IMR-90 (cell line): ENCODE results near the gene FER1L5. TPM values are rescaled to one million over a fixed set of nuclear protein-coding genes. Genes with fewer than 3 reads are reported as not detected.
A peak's percentile ranks its signal among the peaks of the same experiment; 100 is the strongest.

Experiments
- ATAC-seq: fragments of 200-7000 bp; cut with Tn5 transposase; 2 replicates; pipeline ENCODE4 v1.9.1; 2020; ENCODE audit warnings: low read depth, mild to moderate bottlenecking, moderate library complexity
- BruUV-seq: library from RNA; stranded (reverse); fragments of 400-500 nt; replicated peaks from 2 replicates; lab custom pipeline; 2021; lab: Mats Ljungman, UMichigan
- CTCF ChIA-PET: fragments of 300-600 bp; formaldehyde crosslinking; extraction: SDS; loops from one replicate; lab custom pipeline; 2021; ENCODE audit warnings: antibody characterized with exemption; lab: Yijun Ruan, JAX
- POLR2A ChIA-PET: fragments of 300-600 bp; sonication (Branson Sonifier 250); formaldehyde crosslinking; loops from one replicate; lab custom pipeline; 2022; ENCODE audit warnings: antibody characterized with exemption; ENCODE audit not compliant: unreplicated experiment; lab: Charles Lee
- DNase-seq: peaks from one replicate; pipeline ENCODE4 v3.0.0; 2013
- H2AFZ ChIP-seq: replicated peaks from 2 replicates; pipeline ENCODE3; 2013; ENCODE audit warnings: low read length, mild to moderate bottlenecking; ENCODE audit not compliant: poor library complexity
- H2AK5ac ChIP-seq: 2 replicates; pipeline ENCODE4 v1.6.1; 2013; ENCODE audit warnings: low read depth, low read length, inconsistent platforms
- H2AK9ac ChIP-seq: replicated peaks from 2 replicates; pipeline ENCODE3; 2013; ENCODE audit warnings: mild to moderate bottlenecking, low read depth, low read length, moderate library complexity; ENCODE audit not compliant: poor library complexity
- H2BK120ac ChIP-seq: 2 replicates; pipeline ENCODE4 v1.6.1; 2013; ENCODE audit warnings: low read depth, low read length, inconsistent platforms
- H2BK15ac ChIP-seq: 3 replicates; pipeline ENCODE4 v1.6.1; 2013; ENCODE audit warnings: low read depth, low read length, inconsistent platforms
- H2BK20ac ChIP-seq: 2 replicates; pipeline ENCODE4 v1.6.1; 2013; ENCODE audit warnings: low read depth, mild to moderate bottlenecking, inconsistent platforms, low read length, moderate library complexity
- H2BK5ac ChIP-seq: 2 replicates; pipeline ENCODE4 v1.6.1; 2013; ENCODE audit warnings: mild to moderate bottlenecking, low read depth, low read length, inconsistent platforms; ENCODE audit not compliant: poor library complexity, severe bottlenecking
- H3K14ac ChIP-seq: replicated peaks from 2 replicates; pipeline ENCODE4 v1.6.1; 2013; ENCODE audit warnings: low read depth, low read length, inconsistent platforms
- H3K18ac ChIP-seq: 2 replicates; pipeline ENCODE4 v1.6.1; 2013; ENCODE audit warnings: low read depth, low read length, control low read depth
- H3K23ac ChIP-seq: 2 replicates; pipeline ENCODE4 v1.6.1; 2013; ENCODE audit warnings: low read depth, low read length, inconsistent platforms
- H3K27ac ChIP-seq: 2 replicates; pipeline ENCODE4 v1.5.1; 2013; ENCODE audit warnings: mild to moderate bottlenecking, control low read depth, low read length; ENCODE audit not compliant: insufficient read depth
- H3K27me3 ChIP-seq: 2 replicates; pipeline ENCODE4 v1.6.1; 2013; ENCODE audit warnings: low read length; ENCODE audit not compliant: control insufficient read depth, insufficient read depth
- H3K36me3 ChIP-seq: 2 replicates; pipeline ENCODE4 v1.6.1; 2013; ENCODE audit warnings: low read length, mixed read lengths; ENCODE audit not compliant: control insufficient read depth, insufficient read depth
- H3K4ac ChIP-seq: 2 replicates; pipeline ENCODE4 v1.6.1; 2013; ENCODE audit warnings: low read depth, low read length, inconsistent platforms
- H3K4me1 ChIP-seq: 2 replicates; pipeline ENCODE4 v1.6.1; 2013; ENCODE audit warnings: low read length, mixed read lengths; ENCODE audit not compliant: control insufficient read depth, insufficient read depth
- H3K4me2 ChIP-seq: 2 replicates; pipeline ENCODE4 v1.6.1; 2013; ENCODE audit warnings: low read depth, mild to moderate bottlenecking, control low read depth, low read length, moderate library complexity
- H3K4me3 ChIP-seq: 2 replicates; pipeline ENCODE4 v1.5.1; 2013; ENCODE audit warnings: low read depth, mild to moderate bottlenecking, control low read depth, low read length, moderate library complexity; ENCODE audit not compliant: insufficient read depth
- H3K56ac ChIP-seq: 2 replicates; pipeline ENCODE4 v1.6.1; 2013; ENCODE audit warnings: low read length, inconsistent platforms; ENCODE audit not compliant: insufficient read depth; ENCODE audit errors: extremely low read depth
- H3K79me1 ChIP-seq, 2 experiments: 2 replicates each; pipeline ENCODE4 v1.6.1; 2013; ENCODE audit warnings: low read length in 2 of 2, inconsistent platforms in 1 of 2, low read depth in 1 of 2
- H3K9ac ChIP-seq: 2 replicates; pipeline ENCODE4 v1.6.1; 2013; ENCODE audit warnings: low read depth, low read length, control low read depth
- H3K9me1 ChIP-seq: 2 replicates; pipeline ENCODE4 v1.6.1; 2013; ENCODE audit warnings: low read length, inconsistent platforms; ENCODE audit not compliant: insufficient read depth
- H3K9me3 ChIP-seq: 2 replicates; pipeline ENCODE4 v1.6.1; 2013; ENCODE audit warnings: low read length; ENCODE audit not compliant: control insufficient read depth, insufficient read depth
- H4K20me1 ChIP-seq: 2 replicates; pipeline ENCODE4 v1.6.1; 2013; ENCODE audit warnings: low read length, inconsistent platforms; ENCODE audit not compliant: insufficient read depth
- H4K5ac ChIP-seq: 2 replicates; pipeline ENCODE4 v1.6.1; 2013; ENCODE audit warnings: mild to moderate bottlenecking, low read depth, low read length, control low read depth
- H4K8ac ChIP-seq, 2 experiments: 2 replicates each; pipeline ENCODE4 v1.6.1; 2013; ENCODE audit warnings: low read depth in 2 of 2, low read length in 2 of 2, control low read depth in 1 of 2, inconsistent platforms in 1 of 2
- H4K91ac ChIP-seq: 2 replicates; pipeline ENCODE4 v1.6.1; 2013; ENCODE audit warnings: low read depth, low read length, inconsistent platforms; ENCODE audit not compliant: insufficient read depth
- BHLHE40 ChIP-seq: fragments of 150-350 bp; IDR thresholded peaks from 2 replicates; pipeline ENCODE4 v1.6.1; 2016; ENCODE audit warnings: mild to moderate bottlenecking, low read depth, low read length
- CEBPB ChIP-seq: IDR thresholded peaks from 2 replicates; pipeline ENCODE4 v1.6.1; 2012; ENCODE audit warnings: low read depth, low read length, improper control_type of control experiment
- CHD1 ChIP-seq: IDR thresholded peaks from 2 replicates; pipeline ENCODE4 v1.6.1; 2012; ENCODE audit warnings: low read depth, low read length, improper control_type of control experiment
- CTCF ChIP-seq: conservative IDR thresholded peaks from 2 replicates; pipeline ENCODE4 v1.5.1; 2012; ENCODE audit warnings: mild to moderate bottlenecking, low read depth, low read length, improper control_type of control experiment
- ELK1 ChIP-seq: fragments of 150-350 bp; IDR thresholded peaks from 2 replicates; pipeline ENCODE4 v1.6.1; 2016; ENCODE audit warnings: low read depth, mild to moderate bottlenecking, low read length, moderate library complexity, borderline replicate concordance
- FOS ChIP-seq: fragments of 150-350 bp; IDR thresholded peaks from 2 replicates; pipeline ENCODE4 v1.6.1; 2016; ENCODE audit warnings: low read depth, low read length
- MXI1 ChIP-seq: IDR thresholded peaks from 2 replicates; pipeline ENCODE4 v1.6.1; 2012; ENCODE audit warnings: low read depth, mild to moderate bottlenecking, low read length, moderate library complexity, borderline replicate concordance
- POLR2A ChIP-seq: IDR thresholded peaks from 2 replicates; pipeline ENCODE4 v1.6.1; 2012; ENCODE audit warnings: mild to moderate bottlenecking, low read depth, low read length
- RAD21 ChIP-seq: IDR thresholded peaks from 2 replicates; pipeline ENCODE4 v1.6.1; 2012; ENCODE audit warnings: low read length, improper control_type of control experiment
- RCOR1 ChIP-seq: IDR thresholded peaks from 2 replicates; pipeline ENCODE4 v1.6.1; 2012; ENCODE audit warnings: mild to moderate bottlenecking, low read length, improper control_type of control experiment; ENCODE audit not compliant: insufficient replicate concordance
- RFX5 ChIP-seq: IDR thresholded peaks from 2 replicates; pipeline ENCODE4 v1.8.0; 2012; ENCODE audit warnings: low read depth, mild to moderate bottlenecking, low read length, moderate library complexity
- SMC3 ChIP-seq: fragments of 150-350 bp; IDR thresholded peaks from 2 replicates; pipeline ENCODE4 v1.6.1; 2016; ENCODE audit warnings: low read depth, mild to moderate bottlenecking, antibody characterized with exemption, low read length, moderate library complexity
- USF2 ChIP-seq: fragments of 150-350 bp; IDR thresholded peaks from 2 replicates; pipeline ENCODE4 v1.6.1; 2017; ENCODE audit warnings: mild to moderate bottlenecking, antibody characterized with exemption, low read length, low read depth
- WGBS, 2 experiments: methylation state at CpG; one replicate each; pipeline versions ENCODE4 v1.1.5 to v1.1.7; 2013; ENCODE audit warnings: missing lambda C conversion rate in 2 of 2; ENCODE audit not compliant: insufficient read length in 1 of 2; ENCODE audit errors: extremely low coverage in 2 of 2; 5-methylcytosine and 5-hydroxymethylcytosine counted together
- dilution Hi-C: fragments of 300-500 bp; cut with HindIII; formaldehyde crosslinking; loops from one replicate; pipeline ENCODE4 v1.14.3; 2018; ENCODE audit warnings: low sequenced_read_pairs; ENCODE audit not compliant: unreplicated experiment
- in situ Hi-C: fragments of 300-500 bp; cut with MboI; formaldehyde crosslinking; loops from 3 replicates; pipeline ENCODE4 v1.14.3; 2019; ENCODE audit warnings: low sequenced_read_pairs, inconsistent platforms, mixed read lengths
- intact Hi-C: fragments of 100-400 bp; cut with micrococcal nuclease; formaldehyde crosslinking; loops from 2 replicates; pipeline ENCODE4 v1.10.0; 2022
- polyA plus RNA-seq, 3 experiments: library from polyadenylated mRNA; depleted of rRNA; stranded (reverse); fragments of >200 nt; gene quantifications; 2 replicates each; pipeline ENCODE4 v1.2.3, GENCODE V29; 2012; ENCODE audit warnings: low replicate concordance in 1 of 3
- total RNA-seq: library from RNA; depleted of rRNA; stranded (reverse); fragments of >200 nt; gene quantifications from 2 replicates; pipeline ENCODE4 v1.2.3, GENCODE V29; 2012

Gene FER1L5
- total and polyA plus RNA-seq, 2 of the 4 experiments (the other 2 are of a cell fraction): 0.15 to 0.36 TPM

GRCh38 chr2:96739076-96739632 lies 96.6 kb downstream of the FER1L5 start:
- Histone ChIP-seq H3K4me1 (peaks cover 2% of the 10 kb centered on the region), H3K56ac (peak overlapping the region; percentile 57; the same call in 1 of the 2 replicates), H3K9me3 (no peaks in the 10 kb centered on the region), H2BK120ac (no peak overlapping the region), H3K23ac (peak overlapping the region; percentile 88; the same call in 1 of the 2 replicates), H3K18ac (no peak overlapping the region), H4K5ac (peak overlapping the region; percentile 28; the same call in 1 of the 2 replicates), H2AFZ (peak overlapping the region; percentile 99), H3K4me2 (peak overlapping the region; percentile 90), H3K36me3 (peaks cover 2% of the 10 kb centered on the region), H2AK9ac (peak overlapping the region; percentile 60), H2AK5ac (peak overlapping the region; percentile 87), H3K79me1 (peaks cover 29 to 41% of the 10 kb centered on the region in 2 experiments), H2BK20ac (no peak overlapping the region), H2BK5ac (peak overlapping the region; percentile 25), H3K27me3 (no peaks in the 10 kb centered on the region), H4K91ac (0 out of 2 replicates have a peak overlapping the region, but pooled peaks have one; percentile 6), H3K9me1 (no peaks in the 10 kb centered on the region; the same call in 1 of the 2 replicates), H3K9ac (peak overlapping the region; percentile 59), H4K20me1 (no peaks in the 10 kb centered on the region), H3K4ac (peak overlapping the region; percentile 88), H3K14ac (peak overlapping the region; percentile 78), H2BK15ac (no peak overlapping the region), H4K8ac (peak overlapping the region; percentile 31 to 84), H3K27ac (peak overlapping the region; percentile 75), H3K4me3 (peak overlapping the region; percentile 81)
- CTCF ChIA-PET: interaction anchor here (0.7 kb wide), 1 partner anchor 64 kb away, joined by 3 read pairs; no protein-coding TSS in a partner anchor
- POLR2A ChIA-PET: no interaction called here
- no TSS peak for BruUV-seq
- dilution Hi-C loops: no loop called here
- no peak for ATAC-seq
- DNase-seq: no peak
- in situ Hi-C loops: no loop called here
- TF ChIP-seq CHD1 (no peak), ELK1 (no peak), POLR2A (no peak), RCOR1 (no peak), CEBPB (no peak), BHLHE40 (no peak), RAD21 (no peak), SMC3 (no peak), USF2 (no peak), CTCF (no peak), RFX5 (no peak), MXI1 (no peak), FOS (no peak)
- intact Hi-C loops: no loop called here
- WGBS, 2 experiments: no CpG with 5 or more reads among the region's 4 CpGs
